Body of pancreas (tissue), 4 donors: ENCODE data around the gene PLK5.

Experiments
- POLR2A ChIP-seq, 3 donors: fragments of 450-650 bp; IDR thresholded peaks; one replicate each; pipeline ENCODE4 v1.6.1; 2016; ENCODE audit warnings: antibody characterized with exemption in 3 of 3, mild to moderate bottlenecking in 2 of 3
- TF ChIP-seq, protein P1 (sequence below), 7 experiments: fragments of 450-650 bp in 4 of 7; fragments of 200-600 bp in 3 of 7; sonication (generic) in 3 of 7; IDR thresholded peaks; one replicate each; pipeline ENCODE4 v1.5.1; 2016 to 2019; ENCODE audit warnings: antibody characterized with exemption in 7 of 7

DNA sequence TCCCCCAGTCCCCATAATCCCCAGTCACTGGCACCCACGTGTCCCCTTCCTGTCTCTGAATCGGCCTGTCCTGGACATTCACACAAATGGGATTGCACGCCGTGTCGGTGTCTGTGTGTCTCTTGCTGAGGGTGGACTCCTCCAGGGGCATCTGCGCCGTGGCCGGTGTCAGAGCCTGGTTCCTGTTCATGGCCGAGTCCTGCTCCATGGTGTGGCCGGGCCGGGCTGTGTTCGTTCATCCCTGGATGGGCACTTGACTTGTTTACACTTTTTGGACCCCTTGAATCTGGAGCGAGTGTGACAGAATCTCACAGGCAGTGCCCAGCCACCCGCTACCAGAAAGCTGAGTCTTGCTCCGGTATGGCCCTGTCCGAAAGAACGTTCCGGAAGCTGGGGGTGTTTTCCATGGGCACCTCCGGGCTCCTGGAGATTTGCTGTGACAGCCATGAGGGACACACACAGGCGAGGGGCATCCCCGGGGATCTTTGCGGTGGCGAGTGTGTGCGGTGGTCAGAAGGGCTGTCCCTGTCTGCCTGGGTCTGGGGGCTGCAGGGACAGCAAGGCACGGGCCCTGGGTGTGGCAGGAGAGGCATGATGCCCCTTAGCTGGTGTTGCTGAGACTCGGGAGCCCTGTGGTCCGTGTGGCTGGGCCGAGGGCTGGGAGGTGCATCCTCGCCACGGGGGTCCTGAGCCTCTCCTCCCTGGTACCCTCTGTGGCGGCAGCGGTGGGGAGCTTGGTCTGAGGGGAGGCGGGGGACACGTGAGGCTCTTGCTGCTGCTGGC, 50.7 kb downstream of the PLK5 start:
- TF ChIP-seq, protein P1, sequence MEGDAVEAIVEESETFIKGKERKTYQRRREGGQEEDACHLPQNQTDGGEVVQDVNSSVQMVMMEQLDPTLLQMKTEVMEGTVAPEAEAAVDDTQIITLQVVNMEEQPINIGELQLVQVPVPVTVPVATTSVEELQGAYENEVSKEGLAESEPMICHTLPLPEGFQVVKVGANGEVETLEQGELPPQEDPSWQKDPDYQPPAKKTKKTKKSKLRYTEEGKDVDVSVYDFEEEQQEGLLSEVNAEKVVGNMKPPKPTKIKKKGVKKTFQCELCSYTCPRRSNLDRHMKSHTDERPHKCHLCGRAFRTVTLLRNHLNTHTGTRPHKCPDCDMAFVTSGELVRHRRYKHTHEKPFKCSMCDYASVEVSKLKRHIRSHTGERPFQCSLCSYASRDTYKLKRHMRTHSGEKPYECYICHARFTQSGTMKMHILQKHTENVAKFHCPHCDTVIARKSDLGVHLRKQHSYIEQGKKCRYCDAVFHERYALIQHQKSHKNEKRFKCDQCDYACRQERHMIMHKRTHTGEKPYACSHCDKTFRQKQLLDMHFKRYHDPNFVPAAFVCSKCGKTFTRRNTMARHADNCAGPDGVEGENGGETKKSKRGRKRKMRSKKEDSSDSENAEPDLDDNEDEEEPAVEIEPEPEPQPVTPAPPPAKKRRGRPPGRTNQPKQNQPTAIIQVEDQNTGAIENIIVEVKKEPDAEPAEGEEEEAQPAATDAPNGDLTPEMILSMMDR (IDR thresholded peaks at IDR 0.05) = no peak
- TF ChIP-seq POLR2A (IDR thresholded peaks at IDR 0.05) = no peak
